ENCODE data around the gene PKD2.
A peak's percentile ranks its signal among the peaks of the same experiment; 100 is the strongest.
"Not testable (repeated sequence)": the region's sequence is repeated elsewhere in the genome, so short reads cannot be mapped to it uniquely, and the experiment has no call there.

The PKD2 gene

DNA sequence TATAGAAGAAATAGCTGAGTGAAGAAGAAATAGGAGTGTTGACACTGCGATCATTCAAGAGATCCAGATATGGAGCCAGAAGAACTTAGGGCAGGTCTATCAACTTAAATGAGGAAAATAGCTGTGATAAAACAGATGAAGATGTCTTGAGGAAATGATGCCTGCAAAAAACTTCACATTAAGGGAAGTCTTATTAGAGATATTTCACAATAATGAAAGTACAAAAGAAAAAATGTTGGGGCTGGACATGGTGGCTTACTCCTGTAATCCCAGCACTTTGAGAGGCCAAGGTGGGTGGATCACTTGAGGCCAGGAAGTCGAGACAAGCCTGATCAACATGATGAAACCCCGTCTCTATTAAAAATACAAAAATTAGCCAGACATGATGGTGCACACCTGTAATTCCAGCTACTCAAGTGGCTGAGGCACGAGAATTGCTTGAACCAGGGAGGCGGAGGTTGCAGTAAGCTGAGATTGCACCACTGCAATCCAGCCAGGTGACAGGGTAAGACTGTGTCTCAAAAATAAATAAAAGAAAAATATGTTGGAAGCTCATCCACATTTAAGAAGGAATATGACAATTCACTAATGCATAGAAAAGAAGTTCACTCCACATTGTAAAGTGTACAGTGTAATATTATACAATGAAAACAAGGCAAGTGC lies 56.3 kb downstream of the PKD2 start:
- no peak for DNase-seq (ENCODE audit: low spot score)

DNA sequence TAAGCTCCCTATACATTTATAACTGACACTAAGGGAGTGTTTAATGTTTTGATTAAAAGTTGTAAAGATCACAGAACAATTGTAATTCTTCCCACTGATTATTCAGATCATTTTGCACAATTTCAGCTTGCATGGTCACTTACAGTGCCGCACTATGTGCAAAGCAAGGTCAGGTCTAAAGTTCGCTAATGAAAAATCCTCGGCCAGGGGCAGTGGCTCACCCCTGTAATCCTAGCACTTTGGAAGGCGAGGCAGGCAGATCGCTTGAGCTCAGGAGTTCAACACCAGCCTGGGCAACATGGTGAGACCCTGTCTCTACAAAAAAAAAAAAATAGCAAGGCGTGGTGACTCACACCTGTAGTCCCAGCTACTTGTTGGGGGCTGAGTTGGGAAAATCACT lies 57.0 kb downstream of the PKD2 start:
- DNase-seq (ENCODE audit: low spot score): no peak

DNA sequence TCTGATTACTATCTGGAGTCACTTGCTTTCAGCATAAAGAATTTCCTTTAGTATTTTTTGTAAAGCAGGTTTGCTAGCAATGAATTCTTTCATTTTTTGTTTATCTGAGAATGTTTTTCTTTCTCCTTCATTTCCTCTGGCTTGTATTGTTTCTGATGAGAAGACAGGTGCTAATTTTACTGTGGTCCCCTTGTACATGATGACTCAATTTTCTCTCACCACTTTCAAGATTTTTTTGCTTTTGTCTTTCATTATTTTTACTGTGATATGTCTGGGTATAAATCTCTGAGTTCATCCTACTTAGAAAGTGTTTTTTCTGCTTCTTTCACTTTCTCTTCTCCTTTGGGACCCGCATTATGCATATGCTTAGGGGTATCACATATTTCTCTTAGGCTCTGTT lies 62.6 kb downstream of the PKD2 start:
- no peak for DNase-seq (ENCODE audit: low spot score)

GRCh38 chr4:88075336-88075735 lies 67.9 kb downstream of the PKD2 start:
- no peak for DNase-seq (ENCODE audit: low spot score)

- DNase-seq (ENCODE audit: low spot score): no peak
Measured at GRCh38 chr4:88077911-88078524, 70.6 kb downstream of the PKD2 start.

GRCh38 chr4:88078579-88078978 lies 71.1 kb downstream of the PKD2 start:
- no peak for DNase-seq (ENCODE audit: low spot score)

DNA sequence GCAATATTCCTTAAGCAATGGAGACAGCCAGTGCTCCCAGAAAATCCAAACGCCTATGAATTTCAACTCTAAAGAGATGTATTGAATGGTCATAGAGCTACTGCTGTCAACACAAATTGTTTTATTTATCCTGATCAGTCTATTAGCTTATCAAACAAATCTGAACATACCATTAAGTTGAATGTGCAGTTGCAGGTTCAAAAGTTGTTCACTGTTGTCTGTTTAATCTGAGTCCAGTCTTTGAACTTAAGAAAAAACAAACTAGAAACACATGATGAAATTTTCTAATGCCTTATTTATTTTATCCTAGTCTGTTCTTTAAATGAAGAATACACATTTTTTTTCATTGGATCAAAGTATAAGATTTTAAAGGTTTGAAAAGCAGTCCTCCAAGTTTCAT lies 73.2 kb downstream of the PKD2 start:
- DNase-seq (ENCODE audit: low spot score): no peak

DNA sequence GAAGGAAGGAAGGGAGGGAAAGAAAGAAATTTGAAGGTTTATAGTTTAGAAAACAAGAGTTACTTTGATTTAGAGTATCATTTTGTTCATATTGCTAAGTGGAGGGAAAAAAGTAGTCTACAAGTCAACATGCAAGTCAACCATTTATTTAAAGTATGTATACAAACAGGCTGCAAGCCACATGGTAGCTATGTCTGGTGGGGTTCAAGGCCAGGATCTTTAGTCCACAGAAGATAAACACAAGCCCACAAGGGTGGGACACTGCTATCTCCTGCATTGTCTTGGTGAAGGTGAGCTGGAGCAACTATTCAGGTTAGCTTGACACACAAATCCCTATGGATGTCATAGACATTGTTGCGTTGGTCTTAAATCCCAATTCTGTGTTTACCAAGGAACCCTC lies 79.6 kb downstream of the PKD2 start:
- DNase-seq (ENCODE audit: low spot score): no peak

- no peak for DNase-seq (ENCODE audit: low spot score)
Measured at GRCh38 chr4:88090898-88091297, 83.5 kb downstream of the PKD2 start.

- no peak for DNase-seq (ENCODE audit: low spot score)
Measured at GRCh38 chr4:88091378-88091777, 83.9 kb downstream of the PKD2 start.

GRCh38 chr4:88093874-88094273 lies 86.4 kb downstream of the PKD2 start:
- no peak for DNase-seq (ENCODE audit: low spot score)

- DNase-seq (ENCODE audit: low spot score): no peak
Measured at GRCh38 chr4:88097301-88097700, 89.9 kb downstream of the PKD2 start.

- no peak for DNase-seq (ENCODE audit: low spot score)
Measured at GRCh38 chr4:88097781-88098180, 90.3 kb downstream of the PKD2 start.

DNA sequence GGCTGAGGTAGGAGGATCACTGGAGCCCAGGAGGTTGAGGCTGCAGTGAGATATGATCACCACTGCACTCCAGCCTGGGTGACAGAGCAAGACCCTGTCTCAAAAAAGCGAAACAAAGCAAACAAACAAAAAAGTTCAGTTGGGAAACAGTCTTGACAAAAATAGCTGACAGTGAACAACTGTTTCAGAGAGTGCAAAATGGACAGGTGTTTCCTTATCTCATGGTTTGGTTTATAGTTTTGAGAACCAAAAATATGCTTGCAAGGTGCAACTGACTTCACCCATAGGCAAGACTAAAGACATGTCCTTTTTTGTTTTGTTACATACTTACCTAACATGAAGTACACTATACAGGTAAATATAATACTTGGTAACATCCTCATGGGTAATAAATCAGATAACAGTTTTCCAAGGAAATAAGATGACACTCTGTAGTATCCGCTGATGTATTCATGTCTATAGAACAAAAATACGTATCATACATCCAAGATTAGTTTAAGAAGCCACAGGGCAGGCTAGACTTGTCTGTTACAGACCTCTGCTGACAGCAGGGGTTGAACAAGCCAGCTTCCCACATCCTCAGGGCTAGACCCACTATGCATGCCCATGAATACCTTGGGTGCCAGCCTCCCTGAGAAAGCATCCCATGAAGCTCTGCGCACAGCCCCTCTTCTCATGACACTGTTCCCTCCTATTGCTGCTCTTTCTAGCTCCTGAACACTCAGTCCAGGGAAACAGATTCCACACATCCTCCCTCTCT lies 91.7 kb downstream of the PKD2 start:
- no peak for DNase-seq (ENCODE audit: low spot score)

DNA sequence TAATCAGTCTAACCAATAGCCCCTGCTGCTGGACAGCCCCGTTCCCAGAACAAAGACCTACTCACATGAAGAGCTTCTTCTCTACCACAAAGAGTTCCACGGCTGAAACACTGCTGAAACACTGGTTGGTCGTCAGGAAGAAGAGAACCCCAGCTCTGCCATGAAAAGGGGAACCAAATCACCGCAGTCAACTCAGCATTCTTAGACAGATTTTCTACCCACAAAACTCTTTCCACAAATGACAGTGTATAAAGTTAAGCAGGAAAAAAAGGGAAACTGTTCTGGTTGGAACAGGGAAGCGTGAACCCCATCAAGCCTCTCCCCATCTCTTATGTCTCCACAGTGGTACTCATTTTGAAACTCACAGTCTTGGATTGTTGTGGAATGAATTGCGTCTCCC lies 93.7 kb downstream of the PKD2 start:
- no peak for DNase-seq (ENCODE audit: low spot score)

- peak; percentile 57 for DNase-seq (ENCODE audit: low spot score)
Measured at GRCh38 chr4:88102026-88102425, 94.6 kb downstream of the PKD2 start.

GRCh38 chr4:88104902-88105610 lies 97.6 kb downstream of the PKD2 start:
- no peak for DNase-seq (ENCODE audit: low spot score)

DNA sequence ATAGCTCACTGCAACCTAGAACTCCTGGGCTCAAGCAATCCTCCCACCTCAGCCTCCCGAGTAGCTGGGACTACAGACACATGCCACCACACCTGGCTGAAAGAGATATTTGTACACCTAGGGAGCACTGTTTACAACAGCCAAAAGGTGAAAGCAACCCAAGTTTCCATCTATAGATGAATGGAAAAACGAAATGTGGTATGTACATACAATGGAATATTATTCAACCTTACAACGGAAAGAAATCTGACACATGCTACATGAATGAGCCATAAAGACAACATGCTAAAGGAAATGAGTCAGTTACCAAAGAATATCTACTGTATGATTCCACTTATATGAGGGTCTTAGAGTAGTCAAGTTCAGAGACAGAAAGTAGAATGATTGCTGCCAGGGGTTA lies 98.8 kb downstream of the PKD2 start:
- no peak for DNase-seq (ENCODE audit: low spot score)

DNA sequence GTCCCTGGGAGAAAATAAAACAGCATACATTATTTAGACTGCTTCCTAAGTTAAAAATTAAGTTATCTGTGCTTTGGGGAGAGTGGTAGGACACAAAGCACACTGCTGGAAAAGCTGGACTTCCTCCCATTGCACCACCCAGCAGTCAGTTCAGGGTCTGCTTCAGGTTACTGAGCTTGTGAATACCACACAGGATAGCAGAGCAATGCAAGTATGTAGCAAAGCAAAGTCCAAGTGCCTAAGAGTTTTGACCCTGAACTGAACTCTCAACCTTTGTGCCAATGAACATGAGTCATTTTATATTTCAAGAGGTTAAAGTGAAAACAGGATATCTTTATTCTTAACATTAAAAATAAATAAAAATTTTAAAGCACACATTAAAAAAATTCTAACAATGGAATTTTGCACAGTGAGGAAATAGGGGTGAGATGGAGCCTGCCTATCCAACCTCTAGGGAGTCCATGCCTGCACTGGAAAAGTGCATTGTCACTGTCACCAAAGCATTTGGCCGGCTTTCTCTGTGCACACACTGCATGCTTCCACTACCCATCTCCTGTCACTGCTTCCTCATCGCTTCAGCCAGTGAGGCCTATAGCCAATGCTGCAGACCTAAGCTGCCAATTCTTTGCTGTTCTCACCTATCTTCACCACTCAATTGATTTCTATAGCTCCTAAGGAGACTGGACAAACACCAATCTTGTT lies 100.1 kb downstream of the PKD2 start:
- DNase-seq (ENCODE audit: low spot score): no peak

DNA sequence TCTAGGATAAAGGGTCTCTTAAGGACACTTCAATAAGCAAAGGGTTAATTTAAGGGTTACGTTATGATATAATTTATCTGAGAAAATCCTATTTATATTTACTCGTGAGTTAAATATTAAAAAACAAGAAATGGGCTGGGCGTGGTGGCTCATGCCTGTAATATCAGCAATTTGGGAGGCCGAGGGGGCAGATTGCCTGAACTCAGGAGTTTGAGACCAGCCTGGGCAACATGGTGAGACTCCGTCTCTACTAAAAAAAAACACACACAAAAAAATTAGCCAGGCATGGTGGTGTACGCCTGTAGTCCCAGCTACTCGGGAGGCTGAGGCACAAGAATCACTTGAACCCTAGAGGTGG lies 100.7 kb downstream of the PKD2 start:
- DNase-seq (ENCODE audit: low spot score): not testable (repeated sequence)

GRCh38 chr4:88108747-88109122 lies 101.3 kb downstream of the PKD2 start:
- no peak for DNase-seq (ENCODE audit: low spot score)

Data from SK-N-DZ (cell line).